Naive thymus-derived CD4-positive, alpha-beta T cell (primary cell): Measurements from ENCODE around the gene FCN3. TPM values are rescaled to one million over a fixed set of nuclear protein-coding genes. Genes with fewer than 3 reads are reported as not detected.

Experiments
- ATAC-seq: fragments of 150-1000 bp; cut with Tn5 transposase; 2 replicates; pipeline ENCODE4 v1.10.0; 2021; ENCODE audit warnings: mild to moderate bottlenecking, moderate library complexity
- CTCF ChIA-PET: fragments of 350-600 bp; sonication (Branson Sonifier 250); formaldehyde crosslinking; loops from one replicate; lab custom pipeline; 2021; ENCODE audit warnings: antibody characterized with exemption; lab: Charles Lee
- POLR2A ChIA-PET: fragments of 350-600 bp; sonication (Branson Sonifier 250); formaldehyde crosslinking; loops from one replicate; lab custom pipeline; 2021; ENCODE audit warnings: antibody characterized with exemption, inconsistent platforms; lab: Charles Lee
- DNase-seq, 9 donors: peaks; one replicate each; pipeline versions ENCODE4 v3.0.0 to v3.0.0-alpha.2; 2020 to 2022; ENCODE audit warnings: mixed read lengths in 1 of 9
- H3K27ac ChIP-seq: one replicate; pipeline ENCODE4 v1.7.0; 2013; ENCODE audit warnings: mild to moderate bottlenecking, low read depth, low read length, moderate library complexity
- H3K27me3 ChIP-seq, 2 donors: one replicate each; pipeline ENCODE4 v1.7.0; 2013; ENCODE audit warnings: low read length in 2 of 2, mild to moderate bottlenecking in 2 of 2, moderate library complexity in 2 of 2; ENCODE audit not compliant: control insufficient read depth in 2 of 2, insufficient read depth in 2 of 2
- H3K36me3 ChIP-seq, 3 experiments: 1 replicate in 2 of 3; 2 replicates in 1 of 3; pipeline ENCODE4 v1.7.0; 2013; ENCODE audit warnings: low read length in 3 of 3, mild to moderate bottlenecking in 3 of 3, moderate library complexity in 1 of 3; ENCODE audit not compliant: insufficient read depth in 3 of 3, control insufficient read depth in 2 of 3
- H3K4me1 ChIP-seq, 2 donors: one replicate each; pipeline ENCODE4 v1.7.0; 2013; ENCODE audit warnings: low read length in 2 of 2, mild to moderate bottlenecking in 2 of 2, moderate library complexity in 1 of 2; ENCODE audit not compliant: control insufficient read depth in 2 of 2, insufficient read depth in 2 of 2
- H3K4me3 ChIP-seq: 2 replicates; pipeline ENCODE4 v1.7.0; 2013; ENCODE audit warnings: mild to moderate bottlenecking, low read length
- H3K9me3 ChIP-seq, 3 experiments: 1 replicate in 2 of 3; 2 replicates in 1 of 3; pipeline ENCODE4 v1.7.0; 2013; ENCODE audit warnings: low read length in 3 of 3; ENCODE audit not compliant: control insufficient read depth in 2 of 3
- H3K27ac Mint-ChIP-seq, 9 donors: one replicate each; pipeline ENCODE4 v1.8.0; 2020 to 2022; ENCODE audit warnings: mixed read lengths in 9 of 9, mild to moderate bottlenecking in 8 of 9, moderate library complexity in 5 of 9, inconsistent platforms in 2 of 9
- H3K27me3 Mint-ChIP-seq, 5 donors: one replicate each; pipeline ENCODE4 v1.8.0; 2021 to 2022; ENCODE audit warnings: mixed read lengths in 5 of 5, mild to moderate bottlenecking in 1 of 5
- H3K36me3 Mint-ChIP-seq, 5 donors: one replicate each; pipeline ENCODE4 v1.8.0; 2020 to 2022; ENCODE audit warnings: mixed read lengths in 5 of 5, mild to moderate bottlenecking in 3 of 5, inconsistent platforms in 1 of 5
- H3K4me1 Mint-ChIP-seq, 7 donors: one replicate each; pipeline ENCODE4 v1.8.0; 2020 to 2022; ENCODE audit warnings: mixed read lengths in 7 of 7, mild to moderate bottlenecking in 3 of 7, inconsistent platforms in 1 of 7
- H3K4me3 Mint-ChIP-seq, 10 donors: one replicate each; pipeline ENCODE4 v1.8.0; 2020 to 2022; ENCODE audit warnings: mild to moderate bottlenecking in 10 of 10, mixed read lengths in 10 of 10, moderate library complexity in 6 of 10, inconsistent platforms in 2 of 10
- H3K9me3 Mint-ChIP-seq, 11 donors: one replicate each; pipeline ENCODE4 v1.8.0; 2020 to 2022; ENCODE audit warnings: mixed read lengths in 11 of 11, mild to moderate bottlenecking in 4 of 11, inconsistent platforms in 1 of 11, moderate library complexity in 1 of 11
- intact Hi-C, 2 donors: fragments of 100-400 bp; cut with micrococcal nuclease; formaldehyde crosslinking; loops; one replicate each; pipeline ENCODE4 v1.15.1; 2023
- polyA plus RNA-seq, 2 donors: library from polyadenylated mRNA; unstranded; fragments of 300-500 nt; fragmentation: Illumina TruSeq; gene quantifications; one replicate each; pipeline ENCODE4 v1.2.3, GENCODE V29; 2021
- total RNA-seq, 6 experiments: library from RNA in 5 of 6; stranded (reverse) in 5 of 6; gene quantifications; 1 replicate in 5 of 6; 2 replicates in 1 of 6; pipeline ENCODE4 v1.2.3 and lab custom pipeline; 2021 to 2026

FCN3 gene
- total and polyA plus RNA-seq, 7 experiments from 2014 or later: not detected

DNA sequence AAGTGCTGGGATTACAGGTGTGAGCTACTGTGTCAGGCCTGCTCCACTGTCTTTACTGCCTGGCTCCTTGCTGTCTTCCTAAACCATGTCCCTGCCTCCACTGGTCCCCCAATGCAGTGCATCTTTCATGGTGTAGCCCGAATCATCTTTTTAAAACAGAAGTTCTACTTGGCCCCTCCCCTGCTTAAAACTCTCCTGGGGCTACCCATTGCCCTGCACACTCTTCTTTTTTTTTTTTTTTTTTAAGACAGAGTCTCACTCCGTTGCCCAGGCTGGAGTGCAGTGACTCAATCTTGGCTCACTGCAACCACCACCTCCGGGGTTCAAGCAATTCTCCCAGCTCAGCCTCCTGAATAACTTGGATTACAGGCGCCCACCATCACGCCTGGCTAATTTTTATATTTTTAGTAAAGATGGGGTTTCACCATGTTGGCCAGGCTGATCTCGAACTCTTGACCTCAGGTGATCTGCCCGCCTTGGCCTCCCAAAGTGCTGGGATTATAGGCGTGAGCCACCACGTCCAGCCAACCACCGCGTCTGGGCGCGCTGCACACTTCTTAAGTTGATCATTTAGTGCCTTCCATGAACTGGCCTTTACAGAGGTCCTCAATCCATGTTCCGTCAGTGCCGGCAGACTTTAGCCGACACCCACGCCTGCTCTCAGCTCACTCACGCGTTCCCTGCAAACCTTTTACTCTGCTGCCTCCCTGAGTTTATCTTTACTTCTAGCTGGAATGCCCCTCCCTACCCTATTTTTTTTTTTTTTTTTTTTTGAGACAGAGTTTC is 2.4 kb downstream of the FCN3 start:
- DNase-seq: no peak
- intact Hi-C loops: no loop called here
- H3K9me3 Mint-ChIP-seq: no peaks in the 10 kb centered on the region
- H3K4me3 ChIP-seq: no peak overlapping the region
- no peak overlapping the region for H3K4me3 Mint-ChIP-seq
- no peak overlapping the region for H3K27ac Mint-ChIP-seq
- ChIA-PET POLR2A (no interaction called here), CTCF (interaction anchor here (2.0 to 2.3 kb wide), 2 partner anchors 15 to 40 kb away, joined by 5 to 8 read pairs; no protein-coding TSS in a partner anchor)
- no peaks in the 10 kb centered on the region for H3K36me3 ChIP-seq
- ATAC-seq: no peak
- no peaks in the 10 kb centered on the region for H3K9me3 ChIP-seq
- H3K4me1 ChIP-seq: peaks cover 0 to 4% of the 10 kb centered on the region in 2 donors
- H3K27me3 ChIP-seq: no peaks in the 10 kb centered on the region
- H3K36me3 Mint-ChIP-seq: no peaks in the 10 kb centered on the region
- H3K27ac ChIP-seq: no peak overlapping the region
- peaks cover 13 to 25% (median 19%) of the 10 kb centered on the region in 7 donors for H3K4me1 Mint-ChIP-seq
- H3K27me3 Mint-ChIP-seq: peaks cover 0 to 3% (median 0%) of the 10 kb centered on the region in 5 donors

DNA sequence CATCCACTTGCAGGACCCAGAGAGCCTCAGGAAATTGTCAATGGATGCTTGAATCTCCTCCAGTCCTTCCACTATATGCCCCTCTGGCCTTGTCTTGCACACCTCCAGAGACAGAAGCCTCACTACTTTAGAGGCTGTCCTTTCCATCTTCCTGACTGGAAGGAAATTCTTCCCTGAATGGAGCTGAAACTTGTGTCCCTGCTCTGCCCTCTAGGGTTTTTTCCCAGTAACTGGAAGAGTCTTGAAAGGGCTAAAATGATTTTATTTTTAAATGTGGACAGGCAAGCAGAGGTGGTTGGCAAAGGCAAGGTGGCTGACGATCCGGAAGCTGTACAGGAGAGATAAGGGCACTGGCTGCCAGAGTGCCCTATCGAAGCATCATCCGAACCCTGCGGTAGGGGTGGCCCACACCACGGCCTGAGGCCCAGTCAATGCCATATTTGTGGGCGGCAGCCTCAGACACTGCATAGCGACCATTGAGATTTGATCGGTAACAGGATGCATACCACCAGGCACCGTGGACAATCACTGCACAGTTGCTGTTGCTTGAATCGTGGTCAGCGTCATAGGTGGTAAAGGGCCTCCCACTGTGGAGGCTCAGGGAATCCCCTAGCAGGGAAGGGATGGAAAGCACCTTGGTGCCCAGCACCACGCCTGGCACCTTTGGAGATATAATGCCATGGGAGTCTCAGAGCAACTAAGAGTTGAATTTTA is 5.6 kb downstream of the FCN3 start:
- ATAC-seq (peak; percentile 44), DNase-seq (no peak)
- POLR2A ChIA-PET: interaction anchor here (1.6 kb wide), 1 partner anchor 11 kb away, joined by 7 read pairs; no protein-coding TSS in a partner anchor
- H3K27ac Mint-ChIP-seq: peak overlapping the region in 6 of 9 donors; percentile 0 to 71 (median 44)
- Histone ChIP-seq H3K27me3 (no peaks in the 10 kb centered on the region), H3K27ac (no peak overlapping the region), H3K4me1 (peaks cover 13 to 17% of the 10 kb centered on the region in 2 donors), H3K36me3 (no peaks in the 10 kb centered on the region), H3K4me3 (no peak overlapping the region), H3K9me3 (no peaks in the 10 kb centered on the region)
- no peaks in the 10 kb centered on the region for H3K36me3 Mint-ChIP-seq
- intact Hi-C loops: no loop called here
- peaks cover 20 to 47% (median 41%) of the 10 kb centered on the region in 7 donors for H3K4me1 Mint-ChIP-seq
- CTCF ChIA-PET: interaction anchor here (1.4 to 3.0 kb wide), 2 partner anchors 12 to 72 kb away, joined by 6 to 10 read pairs; no protein-coding TSS in a partner anchor
- H3K27me3 Mint-ChIP-seq: peaks cover 0 to 3% (median 0%) of the 10 kb centered on the region in 5 donors
- peak overlapping the region in 3 of 10 donors; percentile 21 to 57 (median 23) for H3K4me3 Mint-ChIP-seq
- no peaks in the 10 kb centered on the region for H3K9me3 Mint-ChIP-seq

DNA sequence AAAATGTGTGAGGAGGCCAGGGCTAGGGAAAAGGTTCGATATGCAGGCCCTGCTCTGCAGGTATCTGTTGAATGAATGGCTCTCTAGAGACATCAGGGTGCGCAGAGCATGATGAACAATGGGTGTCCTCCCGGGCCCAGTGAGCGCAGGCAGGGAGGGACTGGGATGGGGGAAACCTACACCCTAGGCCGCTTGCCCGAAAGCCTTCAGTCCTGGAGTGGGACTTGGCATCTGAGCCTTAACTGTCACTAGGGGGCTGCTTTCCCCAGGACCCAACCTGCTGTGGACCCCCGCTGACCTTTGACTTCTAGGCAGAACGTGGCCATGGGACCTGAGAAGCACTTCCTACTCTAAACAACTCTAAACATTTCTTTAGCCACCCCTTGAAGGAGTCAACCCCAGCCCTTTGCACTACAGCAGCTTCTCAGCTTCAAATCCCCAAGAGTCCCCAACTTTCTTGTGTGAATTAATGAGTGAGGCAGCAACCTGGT is 7.4 kb downstream of the FCN3 start:
- Histone ChIP-seq H3K4me3 (peak overlapping the region; percentile 25), H3K9me3 (no peaks in the 10 kb centered on the region), H3K27ac (no peak overlapping the region), H3K36me3 (no peaks in the 10 kb centered on the region), H3K4me1 (peaks cover 13 to 17% of the 10 kb centered on the region in 2 donors), H3K27me3 (no peaks in the 10 kb centered on the region)
- Mint-ChIP-seq H3K4me1 (peaks cover 21 to 52% (median 41%) of the 10 kb centered on the region in 7 donors), H3K27ac (peak overlapping the region in 8 of 9 donors; percentile 49 to 89 (median 62)), H3K4me3 (peak overlapping the region; percentile 72 to 90 (median 82)), H3K36me3 (no peaks in the 10 kb centered on the region), H3K9me3 (no peaks in the 10 kb centered on the region), H3K27me3 (no peaks in the 10 kb centered on the region)
- ATAC-seq (no peak), DNase-seq (no peak)
- intact Hi-C loops: loop anchor here (2.0 kb wide), 2 partner anchors 24 to 34 kb away; partner anchors contain the start of gene SYTL1 (in 1 of the 2)
- POLR2A ChIA-PET: interaction anchor here (1.4 to 2.1 kb wide), 2 partner anchors 10 to 22 kb away, joined by 6 to 14 read pairs; no protein-coding TSS in a partner anchor
- CTCF ChIA-PET: interaction anchor here (0.6 to 2.6 kb wide), 5 partner anchors 9 to 286 kb away, joined by 3 to 18 read pairs (median 4); no protein-coding TSS in a partner anchor

DNA sequence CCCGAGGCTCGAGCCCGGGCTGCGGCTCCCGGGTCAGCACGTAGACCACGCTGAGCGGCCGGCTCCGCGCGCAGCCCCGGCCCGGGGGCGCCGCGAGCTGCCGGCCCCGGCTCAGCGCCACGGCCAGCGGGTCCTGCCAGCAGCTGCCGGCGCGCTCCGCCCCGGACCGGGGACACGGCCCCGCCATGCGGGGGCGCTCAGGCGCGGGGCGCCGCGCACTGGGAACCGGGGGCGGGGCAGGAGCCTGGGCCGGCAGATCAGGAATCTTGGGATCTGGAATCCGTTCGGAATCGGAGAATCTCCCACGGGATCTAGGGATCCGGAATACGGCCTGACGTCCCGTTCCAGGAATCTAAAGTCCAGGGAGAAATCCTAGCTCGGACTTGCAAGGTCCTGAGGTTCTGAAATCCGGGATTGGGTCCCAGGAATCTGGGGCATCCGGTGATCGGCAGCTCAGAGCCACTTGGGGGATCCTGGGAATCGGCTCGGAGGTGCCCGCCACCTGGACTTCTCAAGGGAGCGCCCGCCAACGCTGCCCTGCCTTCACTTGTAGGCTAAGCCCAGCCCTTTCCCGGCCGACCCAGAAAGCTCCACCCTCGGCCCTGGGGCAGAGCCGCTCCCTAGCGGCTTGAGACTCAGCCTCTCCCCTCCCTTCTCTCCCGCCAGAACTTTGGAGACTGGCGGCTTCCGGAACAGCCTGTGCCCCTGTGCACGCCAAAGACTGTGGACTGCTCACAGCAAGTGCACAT is 8.0 kb downstream of the FCN3 start, which contains the start of gene MAP3K6:
TSS of gene MAP3K6 (minus strand) at position 551 of the 749 bp plus-strand sequence. CDS start at position 187, 364 bp downstream.
- no peaks in the 10 kb centered on the region for H3K36me3 Mint-ChIP-seq
- CTCF ChIA-PET: interaction anchor here (0.6 to 2.6 kb wide), 12 partner anchors 9 to 296 kb away, joined by 3 to 18 read pairs (median 4); partner anchors contain the start of gene SYTL1
- peak within 1 kb of the TSS; percentile 54 to 90 (median 73) for H3K27ac Mint-ChIP-seq
- ATAC-seq (peak; percentile 59), DNase-seq (peak in 6 of 9 donors; percentile 20 to 71 (median 32))
- H3K4me1 Mint-ChIP-seq: peaks cover 21 to 52% (median 41%) of the 10 kb centered on the region in 7 donors
- Histone ChIP-seq H3K9me3 (no peaks in the 10 kb centered on the region), H3K27me3 (no peaks in the 10 kb centered on the region), H3K4me3 (peak within 1 kb of the TSS; percentile 61), H3K27ac (peak within 1 kb of the TSS; percentile 60), H3K36me3 (no peaks in the 10 kb centered on the region), H3K4me1 (peaks cover 13 to 17% of the 10 kb centered on the region in 2 donors)
- no peaks in the 10 kb centered on the region for H3K9me3 Mint-ChIP-seq
- intact Hi-C loops: loop anchor here (1.0 to 2.0 kb wide), 3 partner anchors 17 to 34 kb away; partner anchors contain the start of genes CD164L2 (in 1 of the 2) and SYTL1 (in 1 of the 2)
- H3K4me3 Mint-ChIP-seq: peak within 1 kb of the TSS; percentile 76 to 93 (median 89)
- H3K27me3 Mint-ChIP-seq: no peaks in the 10 kb centered on the region
- POLR2A ChIA-PET: interaction anchor here (0.6 to 2.1 kb wide), 6 partner anchors 8 to 44 kb away, joined by 3 to 14 read pairs (median 6); partner anchors contain the start of gene FCN3

DNA sequence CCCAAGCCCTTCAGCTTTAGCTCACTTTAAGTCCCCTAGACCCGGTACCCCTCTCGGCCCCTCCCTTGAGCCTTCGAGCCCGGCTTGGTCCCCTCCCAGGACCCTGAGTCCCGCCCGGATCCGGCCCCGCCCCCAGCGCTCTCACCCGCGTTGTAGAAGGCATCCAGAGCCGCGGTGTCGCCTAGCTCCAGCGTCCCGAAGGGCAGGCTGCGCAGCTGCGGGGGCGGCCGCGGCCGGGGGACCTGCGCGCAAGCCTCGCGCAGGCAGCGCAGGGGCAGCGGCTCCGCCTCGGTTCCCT is 8.6 kb downstream of the FCN3 start:
- peak overlapping the region in 6 of 9 donors; percentile 66 to 90 (median 73) for H3K27ac Mint-ChIP-seq
- ATAC-seq (peak; percentile 56), DNase-seq (peak in 8 of 9 donors; percentile 38 to 88 (median 52))
- H3K36me3 Mint-ChIP-seq: no peaks in the 10 kb centered on the region
- H3K27me3 Mint-ChIP-seq: no peaks in the 10 kb centered on the region
- H3K4me3 Mint-ChIP-seq: peak overlapping the region; percentile 74 to 93 (median 88)
- H3K9me3 Mint-ChIP-seq: no peaks in the 10 kb centered on the region
- Histone ChIP-seq H3K4me3 (peak overlapping the region; percentile 61), H3K9me3 (no peaks in the 10 kb centered on the region), H3K27ac (peak overlapping the region; percentile 60), H3K4me1 (peaks cover 13 to 17% of the 10 kb centered on the region in 2 donors), H3K27me3 (no peaks in the 10 kb centered on the region), H3K36me3 (no peaks in the 10 kb centered on the region)
- intact Hi-C loops: loop anchor here (1.0 to 2.0 kb wide), 3 partner anchors 17 to 33 kb away; partner anchors contain the start of genes CD164L2 (in 1 of the 2) and SYTL1 (in 1 of the 2)
- CTCF ChIA-PET: interaction anchor here (0.6 to 2.6 kb wide), 12 partner anchors 8 to 297 kb away, joined by 3 to 18 read pairs (median 4); partner anchors contain the start of gene SYTL1
- peaks cover 21 to 52% (median 41%) of the 10 kb centered on the region in 7 donors for H3K4me1 Mint-ChIP-seq
- POLR2A ChIA-PET: interaction anchor here (0.6 to 2.1 kb wide), 7 partner anchors 9 to 43 kb away, joined by 3 to 14 read pairs (median 6); partner anchors contain the start of gene FCN3
